GOT3 (cell line): ENCODE data around the gene FAM83E.
"Not testable (repeated sequence)": the region's sequence is repeated elsewhere in the genome, so short reads cannot be mapped to it uniquely, and the experiment has no call there.

Experiments used
- DNase-seq: peaks from one replicate; lab custom pipeline; 2025; ENCODE audit warnings: mixed read lengths; lab: John Stamatoyannopoulos, UW

Gene FAM83E

GRCh38 chr19:48614436-48615230 lies at the start of gene FAM83E:
TSS of gene FAM83E (minus strand) at chr19:48615076. CDS start at chr19:48613372, 1,704 bp downstream.
- DNase-seq = no peak

GRCh38 chr19:48664476-48664875 lies 49.6 kb upstream of the FAM83E start:
- no peak for DNase-seq

GRCh38 chr19:48663667-48664066 lies 48.8 kb upstream of the FAM83E start:
- DNase-seq = no peak

- DNase-seq = no peak
These were observed 46.8 kb upstream of the FAM83E start for GRCh38 chr19:48661711-48662090.

GRCh38 chr19:48660852-48661710 lies 46.2 kb upstream of the FAM83E start:
- DNase-seq = peak; percentile 57

GRCh38 chr19:48659768-48660167 lies 44.9 kb upstream of the FAM83E start:
- no peak for DNase-seq

GRCh38 chr19:48658483-48658882 lies 43.6 kb upstream of the FAM83E start:
- DNase-seq = no peak

- DNase-seq = not testable (repeated sequence)
These were observed 43.0 kb upstream of the FAM83E start for GRCh38 chr19:48657828-48658227.

- DNase-seq = no peak
These were observed 42.1 kb upstream of the FAM83E start for GRCh38 chr19:48656840-48657474.

- DNase-seq = no peak
These were observed 39.6 kb upstream of the FAM83E start for GRCh38 chr19:48654299-48655059.

- DNase-seq = no peak
These were observed 36.8 kb upstream of the FAM83E start for GRCh38 chr19:48651683-48652048.

- DNase-seq = no peak
These were observed 36.3 kb upstream of the FAM83E start for GRCh38 chr19:48650974-48651682.

- no peak for DNase-seq
These were observed 33.3 kb upstream of the FAM83E start for GRCh38 chr19:48648134-48648533.

GRCh38 chr19:48646722-48647216 lies 31.9 kb upstream of the FAM83E start:
- DNase-seq = no peak

- peak; percentile 48 for DNase-seq
These were observed 31.3 kb upstream of the FAM83E start, which contains the start of gene CA11 for GRCh38 chr19:48646001-48646721. TSS of gene CA11 (minus strand) at chr19:48646187. CDS start at chr19:48645632, 555 bp downstream.

- DNase-seq = no peak
These were observed 30.7 kb upstream of the FAM83E start for GRCh38 chr19:48645620-48646000.

GRCh38 chr19:48644839-48645619 lies 30.2 kb upstream of the FAM83E start:
- DNase-seq = no peak

- no peak for DNase-seq
These were observed 29.5 kb upstream of the FAM83E start for GRCh38 chr19:48644355-48644754.

- DNase-seq = no peak
These were observed 28.0 kb upstream of the FAM83E start for GRCh38 chr19:48642862-48643261.
